Brain pericyte (primary cell): ENCODE data around the gene SERPINB4.
"Not testable (repeated sequence)": the region's sequence is repeated elsewhere in the genome, so short reads cannot be mapped to it uniquely, and the experiment has no call there.

Experiments used
- DNase-seq: peaks from one replicate; pipeline ENCODE4 v3.0.0-alpha.2; 2012; ENCODE audit warnings: low read depth, low spot score

SERPINB4 gene

GRCh38 chr18:63644142-63644541 is at the start of gene SERPINB4:
Gene SERPINB4, minus strand, starts transcription at chr18:63644256. Its CDS starts 679 bp downstream, at chr18:63643577.
- DNase-seq = not testable (repeated sequence)

- DNase-seq = no peak
Observed at GRCh38 chr18:63689064-63689463, 45.0 kb upstream of the SERPINB4 start.

GRCh38 chr18:63686871-63687270 is 42.8 kb upstream of the SERPINB4 start:
- DNase-seq = no peak

- no peak for DNase-seq
Observed at GRCh38 chr18:63684718-63685117, 40.7 kb upstream of the SERPINB4 start.

GRCh38 chr18:63683890-63684289 is 39.8 kb upstream of the SERPINB4 start:
- DNase-seq = no peak

- DNase-seq = peak; percentile 15
Observed at GRCh38 chr18:63683152-63683551, 39.1 kb upstream of the SERPINB4 start.

GRCh38 chr18:63681449-63682340 is 37.6 kb upstream of the SERPINB4 start:
- DNase-seq = no peak

- no peak for DNase-seq
Observed at GRCh38 chr18:63679820-63680606, 36.0 kb upstream of the SERPINB4 start.

GRCh38 chr18:63677500-63678225 is 33.6 kb upstream of the SERPINB4 start:
- no peak for DNase-seq

GRCh38 chr18:63676526-63677323 is 32.7 kb upstream of the SERPINB4 start:
- DNase-seq = no peak

- DNase-seq = no peak
Observed at GRCh38 chr18:63664571-63664970, 20.5 kb upstream of the SERPINB4 start.

- DNase-seq = not testable (repeated sequence)
Observed at GRCh38 chr18:63661750-63662149, 17.7 kb upstream of the SERPINB4 start, which contains the start of gene SERPINB3. Gene SERPINB3, minus strand, starts transcription at chr18:63661893. Its CDS starts 677 bp downstream, at chr18:63661216.

GRCh38 chr18:63658920-63659319 is 14.9 kb upstream of the SERPINB4 start:
- DNase-seq = not testable (repeated sequence)

- DNase-seq = not testable (repeated sequence)
Observed at GRCh38 chr18:63650271-63650670, 6.2 kb upstream of the SERPINB4 start.

- DNase-seq = no peak
Observed at GRCh38 chr18:63648241-63648640, 4.2 kb upstream of the SERPINB4 start.

GRCh38 chr18:63646936-63647335 is 2.9 kb upstream of the SERPINB4 start:
- DNase-seq = no peak

- not testable (repeated sequence) for DNase-seq
Observed at GRCh38 chr18:63644694-63645093, 638 bp upstream of the SERPINB4 start.

GRCh38 chr18:63642668-63643356 is 1.2 kb downstream of the SERPINB4 start:
- not testable (repeated sequence) for DNase-seq

GRCh38 chr18:63641157-63641680 is 2.8 kb downstream of the SERPINB4 start:
- DNase-seq = not testable (repeated sequence)

GRCh38 chr18:63637703-63638102 is 6.4 kb downstream of the SERPINB4 start:
- no peak for DNase-seq
